ENCODE measurements around the gene GPR171. TPM values are rescaled to one million over a fixed set of nuclear protein-coding genes. Genes with fewer than 3 reads are reported as not detected.

GPR171 gene
- total and polyA plus RNA-seq, 2 donors (not counting 1 experiment from before 2014, with no cell fraction given) = 0.75 to 1.1 TPM

DNA sequence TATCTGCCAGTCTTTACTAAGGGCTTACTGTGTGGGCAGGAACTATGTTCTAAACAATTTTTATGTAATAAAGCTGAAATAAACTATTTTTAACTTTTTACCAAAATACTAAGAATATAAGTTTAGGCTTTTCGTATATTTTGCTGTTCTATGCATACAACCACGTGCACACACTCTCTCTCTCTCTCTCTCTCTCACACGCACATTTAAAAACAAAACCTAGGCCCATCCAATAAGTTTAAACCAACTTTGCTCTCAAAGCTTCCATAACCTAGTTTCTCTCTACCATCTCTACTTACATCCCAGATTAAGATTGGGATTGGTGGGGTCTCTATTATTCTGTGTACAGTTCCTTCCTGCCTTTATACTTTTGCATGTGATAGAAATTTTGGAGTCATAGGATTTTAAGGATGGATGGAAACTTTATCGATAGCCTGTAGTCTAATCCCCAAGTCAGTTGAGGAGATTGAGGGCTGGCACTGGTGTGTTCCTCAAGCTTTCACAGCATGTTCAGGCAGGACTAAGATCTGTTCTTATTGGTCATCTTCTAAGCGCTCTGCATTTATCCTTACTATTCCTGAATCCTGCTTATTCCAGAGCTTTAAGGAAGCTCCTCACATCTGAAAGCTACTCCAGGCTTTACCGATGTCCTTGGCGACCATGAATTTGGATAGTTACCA, 1.8 kb downstream of the GPR171 start:
- H3K4me3 ChIP-seq (ENCODE audit: control extremely low read depth in 1 of 5, extremely low read depth in 1 of 5, insufficient read depth in 1 of 5, low read depth in 2 of 5, low read length in 4 of 5) = no peak overlapping the region

DNA sequence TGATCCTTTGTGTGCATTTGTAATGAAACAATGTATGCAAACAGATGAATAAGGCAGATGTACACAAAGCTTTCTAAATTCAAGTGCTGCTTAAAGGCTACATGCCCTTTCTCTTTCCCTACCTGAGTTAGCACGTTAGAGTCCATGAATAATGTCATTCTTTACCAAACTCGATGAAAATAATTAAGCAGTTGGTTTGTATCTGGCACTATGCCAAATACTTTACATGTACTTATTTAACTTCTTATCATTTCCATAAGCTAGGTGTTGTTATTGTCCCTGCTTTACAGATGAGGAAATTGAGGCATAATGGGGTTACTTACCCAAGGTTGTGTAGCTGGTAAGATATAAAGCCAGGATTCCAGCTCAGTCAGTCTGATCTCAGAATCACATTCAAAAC, 2.4 kb downstream of the GPR171 start:
- H3K27ac ChIP-seq (ENCODE audit: low read length in 2 of 2) = no peak overlapping the region
- no peak for DNase-seq
- H3K4me3 Mint-ChIP-seq = no peak overlapping the region

More for the DNA sequence above, 1.8 kb downstream of the GPR171 start:
- H3K4me1 Mint-ChIP-seq = no peaks in the 10 kb centered on the region
- no peaks in the 10 kb centered on the region for H3K9me3 Mint-ChIP-seq (ENCODE audit: insufficient read depth)
- no peak overlapping the region for H3K27ac ChIP-seq (ENCODE audit: low read length in 2 of 2)
- WGBS (ENCODE audit: insufficient coverage) = 100% methylated on average over 1 of the region's 7 CpGs
- ChIA-PET POLR2A (no interaction called here), CTCF (interaction anchor here (1.8 kb wide), 1 partner anchor 27 kb away, joined by 9 read pairs; no protein-coding TSS in a partner anchor)
- intact Hi-C loops (cut with micrococcal nuclease) = no loop called here
- no peak overlapping the region for H3K4me2 ChIP-seq (replicated peaks; ENCODE audit: low read depth, low read length, poor library complexity, severe bottlenecking)
- H3K9me3 ChIP-seq (ENCODE audit: control extremely low read depth in 1 of 3, control insufficient read depth in 2 of 3, insufficient read depth in 1 of 3, low read length in 2 of 3) = no peaks in the 10 kb centered on the region
- H3K36me3 ChIP-seq (replicated peaks in 1 of 2; ENCODE audit: control extremely low read depth in 1 of 2, control insufficient read depth in 1 of 2, extremely low read depth in 1 of 2, insufficient read depth in 2 of 2, low read length in 1 of 2) = no peaks in the 10 kb centered on the region
- H3K9ac ChIP-seq (ENCODE audit: low read length) = no peak overlapping the region
- no peaks in the 10 kb centered on the region for H3K79me2 ChIP-seq (ENCODE audit: control insufficient read depth, insufficient read depth, low read length)
- DNase-seq (no peak), ATAC-seq (ENCODE audit: low read depth) (no peak)
- no peaks in the 10 kb centered on the region for H3K4me1 ChIP-seq (ENCODE audit: control insufficient read depth in 2 of 2, insufficient read depth in 2 of 2, low read length in 2 of 2)
- no peak overlapping the region for H2AFZ ChIP-seq (ENCODE audit: insufficient read depth, low read depth, low read length, poor library complexity, severe bottlenecking)
- no peaks in the 10 kb centered on the region for H3K27me3 ChIP-seq (replicated peaks in 1 of 4; ENCODE audit: control extremely low read depth in 1 of 4, control insufficient read depth in 3 of 4, insufficient read depth in 4 of 4, low read length in 3 of 4)
- H3K4me3 Mint-ChIP-seq = no peak overlapping the region
- H3K27ac Mint-ChIP-seq = no peak overlapping the region
- TF ChIP-seq EZH2 (IDR thresholded peaks at IDR 0.05; ENCODE audit: borderline replicate concordance, insufficient read depth, low read depth, low read length, poor library complexity, severe bottlenecking) = no peak
- TF ChIP-seq, protein P1, sequence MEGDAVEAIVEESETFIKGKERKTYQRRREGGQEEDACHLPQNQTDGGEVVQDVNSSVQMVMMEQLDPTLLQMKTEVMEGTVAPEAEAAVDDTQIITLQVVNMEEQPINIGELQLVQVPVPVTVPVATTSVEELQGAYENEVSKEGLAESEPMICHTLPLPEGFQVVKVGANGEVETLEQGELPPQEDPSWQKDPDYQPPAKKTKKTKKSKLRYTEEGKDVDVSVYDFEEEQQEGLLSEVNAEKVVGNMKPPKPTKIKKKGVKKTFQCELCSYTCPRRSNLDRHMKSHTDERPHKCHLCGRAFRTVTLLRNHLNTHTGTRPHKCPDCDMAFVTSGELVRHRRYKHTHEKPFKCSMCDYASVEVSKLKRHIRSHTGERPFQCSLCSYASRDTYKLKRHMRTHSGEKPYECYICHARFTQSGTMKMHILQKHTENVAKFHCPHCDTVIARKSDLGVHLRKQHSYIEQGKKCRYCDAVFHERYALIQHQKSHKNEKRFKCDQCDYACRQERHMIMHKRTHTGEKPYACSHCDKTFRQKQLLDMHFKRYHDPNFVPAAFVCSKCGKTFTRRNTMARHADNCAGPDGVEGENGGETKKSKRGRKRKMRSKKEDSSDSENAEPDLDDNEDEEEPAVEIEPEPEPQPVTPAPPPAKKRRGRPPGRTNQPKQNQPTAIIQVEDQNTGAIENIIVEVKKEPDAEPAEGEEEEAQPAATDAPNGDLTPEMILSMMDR (IDR thresholded peaks at IDR 0.05) = no peak
- no peaks in the 10 kb centered on the region for H3K27me3 Mint-ChIP-seq
- H4K20me1 ChIP-seq (ENCODE audit: control insufficient read depth, insufficient read depth, low read length, poor library complexity, severe bottlenecking) = no peaks in the 10 kb centered on the region

More for the DNA sequence above, 2.4 kb downstream of the GPR171 start:
- Histone ChIP-seq H2AFZ (ENCODE audit: insufficient read depth, low read depth, low read length, poor library complexity, severe bottlenecking) (no peak overlapping the region), H3K4me1 (ENCODE audit: control insufficient read depth in 2 of 2, insufficient read depth in 2 of 2, low read length in 2 of 2) (no peaks in the 10 kb centered on the region), H3K36me3 (replicated peaks in 1 of 2; ENCODE audit: control extremely low read depth in 1 of 2, control insufficient read depth in 1 of 2, extremely low read depth in 1 of 2, insufficient read depth in 2 of 2, low read length in 1 of 2) (no peaks in the 10 kb centered on the region), H3K9ac (ENCODE audit: low read length) (no peak overlapping the region), H3K79me2 (ENCODE audit: control insufficient read depth, insufficient read depth, low read length) (no peaks in the 10 kb centered on the region), H3K9me3 (ENCODE audit: control extremely low read depth in 1 of 3, control insufficient read depth in 2 of 3, insufficient read depth in 1 of 3, low read length in 2 of 3) (no peaks in the 10 kb centered on the region), H4K20me1 (ENCODE audit: control insufficient read depth, insufficient read depth, low read length, poor library complexity, severe bottlenecking) (no peaks in the 10 kb centered on the region), H3K4me2 (replicated peaks; ENCODE audit: low read depth, low read length, poor library complexity, severe bottlenecking) (no peak overlapping the region), H3K27me3 (replicated peaks in 1 of 4; ENCODE audit: control extremely low read depth in 1 of 4, control insufficient read depth in 3 of 4, insufficient read depth in 4 of 4, low read length in 3 of 4) (no peaks in the 10 kb centered on the region), H3K4me3 (ENCODE audit: control extremely low read depth in 1 of 5, extremely low read depth in 1 of 5, insufficient read depth in 1 of 5, low read depth in 2 of 5, low read length in 4 of 5) (no peak overlapping the region)
- no CpG with 5 or more reads among the region's 2 CpGs for WGBS (ENCODE audit: insufficient coverage)
- no peaks in the 10 kb centered on the region for H3K4me1 Mint-ChIP-seq
- H3K9me3 Mint-ChIP-seq (ENCODE audit: insufficient read depth) = no peaks in the 10 kb centered on the region
- no peak overlapping the region for H3K27ac Mint-ChIP-seq
- POLR2A ChIA-PET = no interaction called here
- H3K27me3 Mint-ChIP-seq = no peaks in the 10 kb centered on the region
- CTCF ChIA-PET = interaction anchor here (1.8 kb wide), 1 partner anchor 27 kb away, joined by 9 read pairs; no protein-coding TSS in a partner anchor
- TF ChIP-seq, protein P1 (IDR thresholded peaks at IDR 0.05) = no peak
- no peak for TF ChIP-seq EZH2 (IDR thresholded peaks at IDR 0.05; ENCODE audit: borderline replicate concordance, insufficient read depth, low read depth, low read length, poor library complexity, severe bottlenecking)
- no peak for ATAC-seq (ENCODE audit: low read depth)
- intact Hi-C loops (cut with micrococcal nuclease) = no loop called here
